GM19193 (cell line): Measurements from ENCODE around the gene TTC33.

ENCODE experiments used
- POLR2A ChIP-seq: IDR thresholded peaks from 4 replicates; pipeline ENCODE4 v1.6.1; 2011; ENCODE audit not compliant: insufficient read depth, insufficient read length; ENCODE audit errors: extremely low read depth

Gene TTC33

GRCh38 chr5:40781843-40782409 is 26.2 kb upstream of the TTC33 start:
- TF ChIP-seq POLR2A, result no peak

- no peak for TF ChIP-seq POLR2A
Measured at GRCh38 chr5:40780858-40781257, 25.1 kb upstream of the TTC33 start.

- TF ChIP-seq POLR2A, result no peak
Measured at GRCh38 chr5:40780199-40780598, 24.4 kb upstream of the TTC33 start.

- TF ChIP-seq POLR2A, result no peak
Measured at GRCh38 chr5:40779561-40779960, 23.8 kb upstream of the TTC33 start.

GRCh38 chr5:40778133-40778532 is 22.4 kb upstream of the TTC33 start:
- no peak for TF ChIP-seq POLR2A

DNA sequence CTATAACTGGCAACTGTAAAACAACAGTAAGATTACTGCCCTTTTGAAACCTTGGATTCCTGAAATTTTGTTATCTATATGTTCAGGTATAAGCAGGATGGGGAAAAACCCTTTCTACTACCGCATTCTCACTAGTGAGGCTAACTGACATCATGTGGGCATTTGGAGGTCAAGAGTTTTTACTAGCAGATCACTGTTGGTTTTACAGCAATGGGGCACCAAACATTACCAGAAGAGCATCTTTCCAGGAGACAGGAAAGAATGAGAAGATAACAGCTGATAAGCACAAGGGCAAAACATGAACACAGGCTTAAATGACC is 20.9 kb upstream of the TTC33 start:
- no peak for TF ChIP-seq POLR2A

DNA sequence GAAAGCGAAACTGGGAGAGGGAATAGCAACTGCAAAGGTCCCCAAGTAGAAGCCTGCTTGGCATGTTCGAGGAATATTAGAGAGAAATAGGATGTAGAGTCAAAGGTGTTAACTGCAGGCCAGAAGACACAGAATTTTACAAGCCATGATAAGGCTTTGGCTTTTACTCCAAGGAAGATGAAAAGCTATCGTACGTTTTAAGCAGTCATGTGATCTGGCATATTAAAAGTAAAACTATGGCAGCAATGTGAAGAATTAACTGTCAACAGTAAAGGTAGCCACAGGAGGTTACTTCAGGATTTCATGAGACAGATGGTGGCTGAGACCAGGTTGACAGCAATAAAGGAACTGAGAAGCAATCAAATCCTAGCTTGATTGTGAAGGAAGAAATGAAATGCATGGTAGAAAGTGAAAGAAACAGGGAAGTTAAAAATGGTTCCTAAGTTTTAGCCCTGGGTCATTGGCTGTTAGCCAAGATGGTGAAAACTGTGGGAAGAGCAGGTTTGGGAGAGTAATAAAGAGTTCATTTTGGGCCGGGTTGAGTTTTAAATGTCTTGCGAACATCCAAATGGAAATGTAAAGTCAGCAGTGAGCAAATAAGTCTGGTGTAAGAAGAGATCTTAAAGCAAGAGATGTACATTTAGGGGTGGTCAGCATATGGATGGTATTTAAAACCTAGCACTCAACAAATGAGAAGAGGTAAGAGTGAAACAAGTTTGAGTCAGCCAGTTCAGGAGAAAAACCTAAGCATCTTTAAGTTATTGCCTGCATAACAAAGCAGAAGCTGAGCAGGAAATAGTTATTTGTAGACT is 20.3 kb upstream of the TTC33 start:
- no peak for TF ChIP-seq POLR2A

DNA sequence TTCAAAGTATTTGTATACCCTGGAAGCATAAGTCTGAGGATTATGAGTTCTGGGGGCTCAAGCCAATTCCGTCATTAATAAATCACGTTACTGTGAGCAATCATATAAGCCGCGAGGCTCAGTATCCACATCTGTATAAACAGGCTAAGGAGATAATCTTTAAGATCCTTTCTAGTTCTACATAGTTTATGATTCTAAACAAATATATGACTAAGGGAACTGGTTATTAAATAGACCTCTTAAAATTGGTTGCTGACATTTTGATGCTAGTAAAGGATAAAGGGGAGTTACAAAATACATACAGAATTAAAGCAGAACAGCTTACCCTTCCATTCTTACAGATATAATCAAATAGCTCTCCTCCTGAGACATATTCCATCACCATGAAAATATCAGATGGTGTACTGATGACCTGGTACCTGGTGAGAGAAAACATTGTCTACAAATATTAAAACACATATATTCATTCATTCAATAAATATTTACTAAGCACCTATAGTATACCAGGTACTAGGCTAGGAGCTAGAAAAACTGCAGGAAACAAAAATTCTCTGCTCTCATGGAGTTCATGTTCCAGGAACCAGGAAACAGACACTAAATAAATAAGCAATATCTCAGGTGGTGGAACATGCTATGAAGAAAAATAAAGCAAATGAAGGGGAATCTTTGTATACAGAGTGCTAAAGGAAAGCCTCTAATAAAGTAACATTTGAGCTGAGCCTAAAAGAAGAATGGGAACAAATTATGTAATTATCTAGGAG is 19.5 kb upstream of the TTC33 start:
- no peak for TF ChIP-seq POLR2A

DNA sequence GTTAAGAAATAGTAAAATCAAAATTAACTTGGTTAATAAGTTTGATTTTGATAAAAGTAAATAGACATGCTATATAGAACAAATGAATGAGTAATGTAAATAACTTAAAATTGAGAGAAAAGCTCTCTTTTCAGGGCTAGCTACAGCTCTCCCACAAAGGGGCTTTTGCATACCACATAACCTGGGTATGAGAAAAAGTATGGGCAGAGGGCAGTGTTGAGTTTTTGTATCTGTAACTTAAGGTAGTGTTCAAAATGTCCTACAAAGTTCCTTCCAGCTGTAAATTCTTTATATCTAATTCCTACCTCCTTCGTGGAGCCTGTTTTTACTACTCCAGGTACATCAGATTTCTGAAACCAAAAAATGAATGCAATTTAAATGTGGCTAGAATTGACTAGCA is 18.9 kb upstream of the TTC33 start:
- no peak for TF ChIP-seq POLR2A

DNA sequence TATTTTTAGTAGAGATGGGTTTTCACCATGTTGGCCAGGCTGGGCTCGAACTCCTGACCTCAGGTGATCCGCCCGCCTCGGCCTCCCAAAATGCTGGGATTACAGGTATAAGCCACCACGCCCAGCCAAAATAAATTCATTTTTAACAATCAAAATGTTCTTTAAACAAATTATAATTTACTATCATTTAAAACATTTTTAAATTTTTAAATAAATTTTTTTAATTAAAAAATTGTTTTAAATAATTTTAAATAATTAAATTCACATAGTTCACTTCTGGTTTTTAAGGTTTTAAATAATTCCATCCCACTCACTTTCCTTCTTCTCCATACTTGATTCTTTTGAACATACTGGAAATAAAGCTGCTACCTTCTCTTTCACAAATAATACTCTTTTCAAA is 15.0 kb upstream of the TTC33 start:
- no peak for TF ChIP-seq POLR2A

- TF ChIP-seq POLR2A, result no peak
Measured at GRCh38 chr5:40762705-40763104, 6.9 kb upstream of the TTC33 start.

GRCh38 chr5:40757400-40757799 is 1.6 kb upstream of the TTC33 start:
- TF ChIP-seq POLR2A, result no peak

DNA sequence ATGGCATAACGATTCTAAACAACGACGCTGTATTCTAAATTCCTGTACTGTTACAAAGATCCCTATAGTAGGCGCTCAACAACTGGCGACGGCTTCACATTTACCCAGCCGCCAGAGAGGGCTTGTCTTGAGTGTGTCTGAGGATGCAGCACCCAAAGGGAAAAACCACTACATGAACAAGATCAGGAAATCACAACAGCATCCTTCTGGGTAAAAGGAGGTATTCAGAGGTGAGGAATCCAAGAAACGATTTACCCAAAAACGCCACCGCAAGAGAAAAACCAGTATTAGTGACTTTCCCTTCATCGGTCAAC is 711 bp downstream of the TTC33 start:
- TF ChIP-seq POLR2A, result no peak

DNA sequence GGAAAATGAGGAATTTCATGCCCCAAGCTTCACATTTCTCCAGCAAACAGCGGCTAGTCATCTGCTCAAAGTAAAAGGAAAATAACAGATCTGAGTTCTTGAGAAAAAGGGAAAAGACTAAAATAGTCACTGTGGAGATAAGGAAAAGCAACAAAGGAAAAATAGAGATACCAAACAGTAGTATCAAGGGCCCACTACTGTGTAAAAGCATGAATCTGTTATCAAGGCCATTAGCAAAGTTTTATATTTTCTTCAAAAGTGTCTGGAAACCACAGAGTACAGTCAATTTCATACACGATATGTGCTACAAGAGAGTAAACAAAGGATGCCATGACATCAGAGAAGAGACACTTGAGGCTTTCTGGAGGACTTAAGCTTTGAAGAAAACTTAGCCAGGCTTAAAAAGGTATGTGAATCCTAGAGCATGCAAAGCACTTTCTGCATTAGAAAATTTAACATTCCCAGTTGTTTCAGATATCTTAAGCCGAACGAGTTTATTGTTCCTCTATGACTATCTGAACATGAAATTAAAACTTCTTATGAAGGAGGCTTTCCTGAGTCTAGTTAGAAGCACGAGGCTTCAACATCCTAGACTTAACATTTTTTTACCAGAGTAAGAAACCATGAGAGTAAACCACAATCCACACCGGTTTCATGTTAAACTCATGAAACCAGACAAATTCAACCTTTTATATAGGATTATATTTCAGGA is 1.2 kb downstream of the TTC33 start:
- no peak for TF ChIP-seq POLR2A

DNA sequence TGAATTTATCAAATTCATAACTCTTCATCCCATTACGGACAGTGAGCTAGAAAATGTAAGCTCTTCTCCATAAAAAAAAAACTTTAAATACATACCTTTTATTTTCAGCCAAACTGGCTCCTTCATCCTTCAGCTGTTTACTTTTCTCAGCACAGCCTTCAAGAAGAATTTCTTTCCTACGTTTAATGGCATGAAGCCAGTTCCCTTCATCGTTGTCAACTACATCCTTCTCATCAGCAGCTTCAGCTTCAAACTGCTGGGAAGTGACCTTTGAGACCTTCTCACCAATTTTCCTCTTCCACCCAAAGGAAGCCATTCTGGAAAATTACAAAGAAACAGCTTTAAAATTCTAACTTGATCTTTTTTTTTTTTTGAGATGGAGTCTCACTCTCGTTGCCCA is 9.1 kb downstream of the TTC33 start:
- no peak for TF ChIP-seq POLR2A
